Adipose tissue (tissue), 3 donors: Measurements from ENCODE around the gene PLAGL2. TPM values are rescaled to one million over a fixed set of nuclear protein-coding genes. Genes with fewer than 3 reads are reported as not detected.

ENCODE experiments used
- H3K27ac ChIP-seq: one replicate; pipeline ENCODE4 v1.5.1; 2013; ENCODE audit warnings: low read depth, low read length
- WGBS, 3 donors: extraction: QIAGEN DNeasy Blood & Tissue Kit; methylation state at CpG; one replicate each; pipeline ENCODE4 v1.1.7; 2013; 5-methylcytosine and 5-hydroxymethylcytosine counted together
- polyA plus RNA-seq, 3 donors: library from polyadenylated mRNA; stranded (reverse); fragments of 200-250 nt; gene quantifications; one replicate each; pipeline ENCODE4 v1.2.3, GENCODE V29; 2013
- donor health status: healthy with polysubstance abuse.
- donor health status: Bipolar disorder and iron deficiency.
- donor health status: healthy.

Gene PLAGL2
- polyA plus RNA-seq, 3 donors = 2.5 to 4.7 (median 4.2) TPM

DNA sequence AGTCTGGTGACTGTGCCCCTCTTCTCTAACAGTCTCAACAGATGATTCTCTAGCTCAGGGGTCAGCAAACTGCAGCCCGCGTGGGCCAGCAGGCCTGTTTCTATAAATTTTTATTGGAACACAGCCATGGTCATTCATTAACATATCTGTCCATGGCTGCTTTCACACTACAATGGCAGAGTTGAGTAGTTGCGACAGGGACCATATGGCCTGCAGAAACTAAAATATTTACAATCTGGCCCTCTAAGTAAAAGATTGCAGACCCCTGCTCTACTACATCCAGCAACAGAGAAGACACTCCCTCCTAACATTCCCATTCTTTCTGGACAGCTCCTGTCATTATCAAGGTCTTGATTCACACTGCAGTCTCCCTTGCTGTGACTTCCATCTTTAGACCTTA is 45.2 kb downstream of the PLAGL2 start:
- WGBS, 3 donors = 54 to 84% (median 70%) methylated on average over 3 of the region's 3 CpGs
- H3K27ac ChIP-seq = no peak overlapping the region

DNA sequence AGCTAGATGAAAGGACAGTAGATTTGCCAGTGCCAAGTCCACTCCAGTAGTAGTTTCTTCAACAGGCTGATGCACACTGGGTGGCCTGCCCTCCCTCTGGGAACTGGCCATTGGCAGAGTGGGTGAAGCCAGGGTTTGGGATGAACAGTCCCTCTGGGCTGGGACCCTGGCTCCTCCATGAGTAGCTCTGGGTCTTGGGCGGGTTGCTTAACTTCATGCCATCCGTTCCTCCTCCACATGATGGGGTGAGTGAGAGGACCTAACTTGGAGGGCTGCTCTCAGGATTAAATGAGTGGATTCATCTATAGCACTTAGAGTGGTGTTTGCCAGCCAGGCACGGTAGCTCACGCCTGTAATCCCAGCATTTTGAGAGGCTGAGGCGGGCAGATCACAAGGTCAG is 47.2 kb downstream of the PLAGL2 start:
- H3K27ac ChIP-seq = no peak overlapping the region
- 90 to 97% (median 96%) methylated on average over 5 of the region's 5 CpGs for WGBS, 3 donors

DNA sequence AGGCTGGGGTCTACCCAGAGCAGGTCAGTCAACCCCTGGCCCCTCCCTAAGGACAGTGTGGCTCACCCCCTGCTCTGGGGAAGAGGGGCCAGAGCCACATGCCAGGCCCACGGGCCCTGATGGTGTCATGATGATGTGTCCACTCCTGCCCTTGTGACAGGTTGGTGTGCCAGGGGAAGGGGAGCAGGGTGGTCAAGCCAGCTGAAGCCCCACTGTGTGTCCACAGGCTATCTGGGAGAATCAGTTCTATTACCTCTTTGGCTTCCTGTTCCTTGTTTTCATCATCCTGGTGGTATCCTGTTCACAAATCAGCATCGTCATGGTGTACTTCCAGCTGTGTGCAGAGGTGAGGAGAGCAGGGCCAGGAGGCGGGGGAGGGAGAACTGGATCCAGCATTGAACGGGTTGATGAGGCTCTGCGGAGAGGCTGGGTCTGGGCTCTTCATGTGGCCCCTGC is 47.7 kb downstream of the PLAGL2 start:
- WGBS, 3 donors = 65 to 96% (median 80%) methylated on average over 5 of the region's 5 CpGs

DNA sequence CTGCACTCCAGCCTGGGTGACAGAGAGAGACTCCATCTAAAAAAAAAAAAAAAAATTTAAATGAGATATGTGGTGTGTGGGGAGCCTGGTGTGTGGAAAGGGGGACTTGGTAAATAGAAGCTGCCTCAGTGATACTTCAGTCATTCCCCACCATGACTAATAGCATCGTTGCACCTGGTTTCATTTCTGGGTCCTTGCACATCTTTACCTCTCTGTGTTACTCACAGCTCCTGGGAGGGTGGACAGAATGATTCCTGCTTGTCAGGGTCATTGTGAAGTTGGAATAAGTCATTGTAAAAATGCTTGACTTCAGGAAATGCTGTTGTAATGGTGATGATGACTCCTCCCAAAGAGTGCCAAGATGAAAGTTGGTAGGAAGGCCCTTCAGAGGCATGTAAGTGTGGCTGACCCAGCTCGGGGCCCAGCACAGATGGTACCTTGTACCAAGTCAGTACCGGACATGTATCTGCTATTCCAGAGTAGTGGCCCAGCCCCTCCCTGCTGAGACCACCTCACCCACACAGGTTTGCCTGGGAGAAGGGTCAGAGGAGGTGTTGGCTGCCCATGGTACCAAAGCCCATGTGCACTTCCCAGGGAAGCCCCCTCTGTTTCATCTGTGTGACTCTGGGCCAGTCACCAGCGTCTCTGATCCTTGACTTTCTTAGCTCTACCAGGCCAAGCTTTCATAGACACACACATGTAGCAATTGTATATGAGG is 48.4 kb downstream of the PLAGL2 start:
- H3K27ac ChIP-seq = no peak overlapping the region
- 94 to 100% (median 96%) methylated on average over 4 of the region's 4 CpGs for WGBS, 3 donors

More for the DNA sequence above, 47.7 kb downstream of the PLAGL2 start:
- no peak overlapping the region for H3K27ac ChIP-seq

DNA sequence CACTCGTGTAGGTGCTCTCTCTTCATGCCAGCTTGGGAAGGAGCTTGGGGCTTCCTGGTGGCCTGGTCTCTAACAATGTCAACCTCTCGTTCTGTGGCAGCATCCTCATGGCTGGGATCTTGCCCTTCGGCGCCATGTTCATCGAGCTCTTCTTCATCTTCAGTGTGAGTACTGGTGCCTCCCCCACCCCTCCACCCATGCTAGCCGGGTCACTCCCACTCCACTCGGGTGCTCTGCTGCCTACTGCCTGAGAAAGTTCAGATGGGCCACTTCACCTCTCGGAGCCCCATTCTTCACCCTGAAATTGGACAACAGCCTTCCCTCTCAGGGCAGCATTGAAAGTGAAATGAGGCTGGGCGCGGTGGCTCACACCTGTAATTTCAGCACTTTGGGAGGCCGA is 49.2 kb downstream of the PLAGL2 start:
- 94 to 97% (median 95%) methylated on average over 11 of the region's 11 CpGs for WGBS, 3 donors
- H3K27ac ChIP-seq = no peak overlapping the region

DNA sequence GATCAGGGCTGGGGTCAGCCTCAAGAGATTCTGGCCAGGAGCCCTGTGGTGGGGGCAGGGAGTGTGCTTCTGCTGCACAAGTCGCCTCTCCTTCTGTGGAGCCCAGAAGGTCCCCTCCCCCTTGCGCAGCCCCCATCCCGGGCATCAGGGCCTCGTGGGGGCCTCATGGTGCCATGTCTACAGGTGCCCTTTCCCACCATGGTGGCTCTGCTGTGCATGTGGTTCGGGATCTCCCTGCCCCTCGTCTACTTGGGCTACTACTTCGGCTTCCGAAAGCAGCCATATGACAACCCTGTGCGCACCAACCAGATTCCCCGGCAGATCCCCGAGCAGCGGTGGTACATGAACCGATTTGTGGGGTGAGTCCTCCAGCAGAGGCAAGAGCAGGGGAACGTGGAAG is 49.9 kb downstream of the PLAGL2 start:
- no peak overlapping the region for H3K27ac ChIP-seq
- WGBS, 3 donors = 92 to 98% (median 94%) methylated on average over 13 to 14 of the region's 14 CpGs

DNA sequence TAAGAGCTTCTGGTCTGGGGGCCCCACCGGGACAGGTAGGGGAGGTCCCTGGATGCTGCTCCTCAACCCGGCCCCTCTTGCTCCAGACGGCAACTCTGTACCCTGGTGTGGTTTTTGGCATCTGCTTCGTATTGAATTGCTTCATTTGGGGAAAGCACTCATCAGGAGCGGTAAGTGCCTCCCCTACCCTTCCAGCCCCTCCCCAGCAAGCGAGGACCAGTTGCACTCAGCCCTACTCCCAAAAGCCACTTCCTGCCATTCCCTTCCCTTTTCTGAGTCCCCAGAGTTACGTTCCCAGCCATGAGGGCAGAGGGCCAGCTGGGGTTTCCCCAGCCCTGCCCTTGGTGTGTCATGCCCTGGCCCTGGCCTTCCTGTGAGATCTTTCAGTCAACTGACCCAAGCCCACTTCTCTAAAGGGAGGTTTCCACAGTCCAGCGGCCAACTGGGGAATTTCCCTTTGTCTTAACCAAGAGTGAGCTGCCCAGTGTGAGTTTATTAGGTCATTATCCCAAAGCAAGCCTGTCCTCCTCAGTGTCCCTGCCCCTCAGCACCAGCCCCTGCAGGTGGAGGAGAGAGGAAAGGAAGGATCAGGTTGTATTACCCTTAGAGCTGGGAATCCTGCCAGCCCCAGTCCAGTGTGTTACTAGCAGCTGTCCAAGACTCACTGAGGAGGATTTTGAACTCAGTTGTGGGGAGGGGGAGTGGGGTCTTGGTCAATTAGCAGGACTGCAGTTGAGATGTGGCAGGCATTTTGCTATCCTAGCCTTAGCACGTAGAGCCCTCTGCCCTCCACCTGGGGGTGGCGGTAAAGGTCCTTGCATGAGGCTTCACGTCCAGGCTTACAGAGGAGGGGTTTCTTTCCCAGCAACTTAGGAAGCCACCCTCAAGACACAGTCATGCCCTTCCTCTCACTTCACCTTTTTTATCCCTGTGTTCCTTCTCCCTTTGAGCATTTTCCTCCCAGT is 52.2 kb downstream of the PLAGL2 start:
- H3K27ac ChIP-seq = no peak overlapping the region
- WGBS, 3 donors = 17 to 50% (median 26%) methylated on average over 11 of the region's 11 CpGs

DNA sequence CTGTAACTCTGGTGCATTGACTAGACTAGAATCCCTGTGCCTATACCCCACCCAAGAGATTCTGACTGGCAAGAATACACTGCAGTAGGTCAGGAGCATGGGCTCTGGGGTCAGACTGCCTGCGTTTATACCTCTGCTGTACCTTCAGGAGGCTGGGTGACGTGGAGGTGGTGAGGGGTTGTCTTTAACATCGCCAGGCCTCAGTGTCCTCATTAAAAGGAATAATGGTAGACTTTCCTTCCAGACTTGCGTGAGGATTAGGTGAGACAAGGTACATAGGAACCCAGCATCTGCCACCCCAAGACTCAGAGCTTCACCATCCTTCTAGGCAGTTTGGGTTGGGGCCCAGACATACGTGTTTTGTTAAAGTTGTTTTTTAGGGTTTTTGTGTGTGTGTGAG is 53.8 kb downstream of the PLAGL2 start:
- 97 to 98% (median 97%) methylated on average over 5 of the region's 5 CpGs for WGBS, 3 donors

DNA sequence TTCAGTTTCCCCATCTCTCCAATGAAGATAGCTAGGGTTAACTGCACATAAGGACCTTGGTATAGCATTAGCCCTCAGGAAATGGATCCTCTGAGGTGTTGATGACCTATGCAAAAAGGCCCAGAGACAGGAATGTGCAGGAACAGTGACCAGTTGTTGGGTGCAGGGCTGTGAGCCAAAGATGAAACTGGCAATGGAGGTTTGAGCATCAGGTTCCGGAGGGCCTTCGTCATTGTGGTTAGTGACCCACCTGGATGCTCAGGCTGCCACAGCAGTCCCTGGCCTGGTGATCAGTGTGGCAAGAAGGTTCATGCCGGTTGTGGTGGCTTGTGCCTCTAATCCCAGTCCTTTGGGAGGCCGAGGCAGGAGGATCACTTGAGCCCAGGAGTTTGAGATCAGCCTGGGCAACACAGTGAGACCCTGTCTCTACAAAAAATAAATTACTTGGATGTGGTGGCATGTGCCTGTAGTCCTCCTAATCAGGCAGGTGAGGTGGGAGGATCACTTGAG is 54.3 kb downstream of the PLAGL2 start:
- no peak overlapping the region for H3K27ac ChIP-seq
- WGBS, 3 donors = 93 to 98% (median 95%) methylated on average over 4 of the region's 4 CpGs

More for the DNA sequence above, 53.8 kb downstream of the PLAGL2 start:
- no peak overlapping the region for H3K27ac ChIP-seq

DNA sequence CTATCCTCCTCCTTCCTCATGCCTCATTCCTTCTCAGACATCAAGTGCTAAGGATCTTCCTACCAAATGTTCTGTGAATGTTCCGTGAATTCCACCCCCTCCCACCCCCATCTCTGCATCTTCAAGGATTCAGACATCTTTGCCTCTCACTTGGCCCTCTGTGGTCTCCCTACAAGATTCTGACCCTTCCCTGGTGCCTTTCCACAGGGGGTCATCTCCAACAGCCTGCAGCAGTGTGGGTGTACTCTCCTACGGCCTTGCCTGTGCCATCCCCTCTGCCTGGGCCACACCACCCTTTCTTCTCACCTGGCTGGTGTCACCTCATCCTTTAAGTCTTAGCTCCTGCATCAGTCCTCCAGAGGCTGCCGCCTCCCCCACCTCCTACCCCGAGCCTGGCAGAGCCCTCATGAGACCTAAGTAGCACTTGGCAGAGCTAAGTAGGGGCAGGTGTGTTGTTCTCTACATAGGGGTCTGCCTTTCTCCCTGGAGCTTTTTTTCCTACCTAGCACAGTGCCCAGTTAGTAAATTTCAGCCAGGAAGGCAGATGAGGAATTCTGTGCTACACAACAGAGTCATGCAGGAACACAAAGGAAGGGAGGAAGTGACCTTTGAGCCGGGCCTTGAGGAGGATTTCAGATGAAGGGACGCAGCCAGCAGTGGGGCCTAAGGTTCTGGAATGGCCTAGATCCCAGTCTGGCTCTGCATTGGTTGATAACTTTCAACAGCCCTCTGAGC is 55.0 kb downstream of the PLAGL2 start:
- 74 to 81% (median 80%) methylated on average over 6 of the region's 6 CpGs for WGBS, 3 donors
- H3K27ac ChIP-seq = no peak overlapping the region

DNA sequence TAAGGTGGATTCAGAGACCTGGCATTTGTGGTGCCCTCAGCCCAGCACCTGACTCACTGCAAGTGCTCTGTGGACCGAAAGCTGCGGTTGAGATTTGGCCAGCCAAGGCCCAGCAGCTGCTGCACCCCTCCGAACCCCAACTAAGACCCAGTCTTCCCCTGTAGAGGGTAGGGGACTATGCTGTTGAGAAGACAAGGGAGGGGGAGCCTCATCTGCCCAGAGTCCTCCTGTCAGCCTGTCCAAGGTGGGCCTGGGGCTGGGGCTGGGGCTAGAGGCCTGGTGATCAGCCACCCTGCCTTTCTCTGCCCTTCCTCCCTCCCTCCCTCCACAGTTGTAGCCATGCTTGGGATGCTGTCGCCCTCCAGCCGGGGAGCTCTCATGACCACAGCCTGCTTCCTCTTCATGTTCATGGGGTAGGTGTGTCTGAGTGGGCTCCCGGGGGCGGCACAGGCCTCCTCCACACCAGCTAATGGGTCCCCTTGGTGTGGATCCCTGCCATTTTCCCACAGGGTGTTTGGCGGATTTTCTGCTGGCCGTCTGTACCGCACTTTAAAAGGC is 57.2 kb downstream of the PLAGL2 start:
- WGBS, 3 donors = 87 to 95% (median 94%) methylated on average over 10 of the region's 10 CpGs
- H3K27ac ChIP-seq = no peak overlapping the region

DNA sequence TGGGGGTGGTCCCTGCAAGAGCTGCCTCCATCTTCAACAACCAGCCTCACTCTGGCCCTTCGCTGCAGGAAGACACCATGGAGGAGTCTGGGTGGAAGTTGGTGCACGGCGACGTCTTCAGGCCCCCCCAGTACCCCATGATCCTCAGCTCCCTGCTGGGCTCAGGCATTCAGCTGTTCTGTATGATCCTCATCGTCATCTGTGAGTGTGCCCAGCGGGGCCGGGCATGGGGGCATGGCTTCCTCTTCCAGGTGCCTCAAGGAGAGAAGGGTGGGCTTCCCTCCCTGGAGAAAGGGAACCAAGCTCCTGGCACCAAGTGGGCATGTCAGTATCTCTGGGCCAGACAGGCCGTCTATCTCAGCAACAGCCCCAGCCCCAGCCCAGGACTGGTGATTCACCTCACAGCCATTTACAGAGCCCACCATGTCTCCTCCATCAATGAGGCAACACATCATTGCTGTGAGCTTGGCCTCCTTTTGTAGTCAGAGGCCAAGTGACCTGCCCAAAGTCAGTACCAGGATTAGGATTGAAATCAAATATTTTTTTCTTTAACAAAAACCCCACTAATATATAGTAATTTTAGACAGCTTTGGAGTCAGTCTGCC is 57.9 kb downstream of the PLAGL2 start:
- no peak overlapping the region for H3K27ac ChIP-seq
- WGBS, 3 donors = 86 to 91% (median 87%) methylated on average over 8 of the region's 8 CpGs

DNA sequence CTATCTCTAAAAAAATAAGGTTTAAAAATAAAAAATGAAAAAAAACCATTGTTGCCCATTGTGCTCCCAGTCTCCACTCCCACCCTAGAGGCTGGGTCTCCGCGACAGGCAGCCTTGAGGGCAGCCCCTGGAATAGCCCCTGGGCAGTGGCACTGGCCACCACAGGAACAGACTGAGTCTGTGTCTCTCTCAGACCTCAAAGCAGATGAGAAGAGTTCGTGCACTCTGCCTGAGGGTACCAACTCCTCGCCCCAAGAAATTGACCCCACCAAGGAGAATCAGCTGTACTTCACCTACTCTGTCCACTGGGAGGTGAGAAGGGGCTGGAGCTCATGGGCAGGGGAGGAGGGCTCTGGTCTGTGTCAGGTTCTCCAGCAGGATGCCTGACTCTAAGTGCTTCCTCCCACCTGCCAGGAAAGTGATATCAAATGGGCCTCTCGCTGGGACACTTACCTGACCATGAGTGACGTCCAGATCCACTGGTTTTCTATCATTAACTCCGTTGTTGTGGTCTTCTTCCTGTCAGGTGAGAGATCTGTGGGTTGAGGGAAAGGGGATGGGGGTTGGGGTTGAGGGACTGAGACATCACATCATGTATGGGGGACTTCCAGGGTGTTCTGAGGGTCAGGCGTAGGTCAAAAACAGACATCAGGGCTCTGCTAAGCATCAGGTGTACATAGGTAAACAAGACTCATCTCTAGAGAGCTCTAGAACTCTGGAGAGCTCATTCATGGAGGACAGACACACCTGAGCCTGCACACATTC is 62.5 kb downstream of the PLAGL2 start:
- 94 to 98% (median 96%) methylated on average over 8 of the region's 8 CpGs for WGBS, 3 donors
- no peak overlapping the region for H3K27ac ChIP-seq

DNA sequence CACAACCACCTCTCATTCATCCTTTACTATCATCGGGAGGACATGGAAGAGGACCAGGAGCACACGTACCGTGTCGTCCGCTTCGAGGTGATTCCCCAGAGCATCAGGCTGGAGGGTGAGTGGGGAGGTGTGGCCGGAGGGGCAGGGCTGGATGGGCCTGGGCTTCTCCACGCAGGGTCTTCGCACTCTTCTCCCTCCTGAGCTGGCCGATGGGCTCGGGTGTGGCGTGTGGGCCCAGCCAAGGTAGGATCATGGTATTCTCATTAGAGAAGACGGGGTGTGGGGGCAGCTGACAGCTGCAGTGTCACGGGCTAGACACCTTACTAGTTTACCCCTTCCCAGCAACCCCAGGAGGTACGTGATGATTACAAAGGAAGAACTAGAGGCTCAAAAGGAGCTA is 64.6 kb downstream of the PLAGL2 start:
- no peak overlapping the region for H3K27ac ChIP-seq
- 96 to 98% (median 96%) methylated on average over 15 of the region's 15 CpGs for WGBS, 3 donors
